IMR-90 (cell line): ENCODE results near the gene TMEM95. TPM values are rescaled to one million over a fixed set of nuclear protein-coding genes. Genes with fewer than 3 reads are reported as not detected.
"Not testable (repeated sequence)": the region's sequence is repeated elsewhere in the genome, so short reads cannot be mapped to it uniquely, and the experiment has no call there.

Experiments
- ATAC-seq: fragments of 200-7000 bp; cut with Tn5 transposase; 2 replicates; pipeline ENCODE4 v1.9.1; 2020; ENCODE audit warnings: low read depth, mild to moderate bottlenecking, moderate library complexity
- BruUV-seq: library from RNA; stranded (reverse); fragments of 400-500 nt; replicated peaks from 2 replicates; lab custom pipeline; 2021; lab: Mats Ljungman, UMichigan
- CTCF ChIA-PET: fragments of 300-600 bp; formaldehyde crosslinking; extraction: SDS; loops from one replicate; lab custom pipeline; 2021; ENCODE audit warnings: antibody characterized with exemption; lab: Yijun Ruan, JAX
- POLR2A ChIA-PET: fragments of 300-600 bp; sonication (Branson Sonifier 250); formaldehyde crosslinking; loops from one replicate; lab custom pipeline; 2022; ENCODE audit warnings: antibody characterized with exemption; ENCODE audit not compliant: unreplicated experiment; lab: Charles Lee
- DNase-seq: peaks from one replicate; pipeline ENCODE4 v3.0.0; 2013
- H2AFZ ChIP-seq: replicated peaks from 2 replicates; pipeline ENCODE3; 2013; ENCODE audit warnings: low read length, mild to moderate bottlenecking; ENCODE audit not compliant: poor library complexity
- H2AK5ac ChIP-seq: 2 replicates; pipeline ENCODE4 v1.6.1; 2013; ENCODE audit warnings: low read depth, low read length, inconsistent platforms
- H2AK9ac ChIP-seq: replicated peaks from 2 replicates; pipeline ENCODE3; 2013; ENCODE audit warnings: mild to moderate bottlenecking, low read depth, low read length, moderate library complexity; ENCODE audit not compliant: poor library complexity
- H2BK120ac ChIP-seq: 2 replicates; pipeline ENCODE4 v1.6.1; 2013; ENCODE audit warnings: low read depth, low read length, inconsistent platforms
- H2BK15ac ChIP-seq: 3 replicates; pipeline ENCODE4 v1.6.1; 2013; ENCODE audit warnings: low read depth, low read length, inconsistent platforms
- H2BK20ac ChIP-seq: 2 replicates; pipeline ENCODE4 v1.6.1; 2013; ENCODE audit warnings: low read depth, mild to moderate bottlenecking, inconsistent platforms, low read length, moderate library complexity
- H2BK5ac ChIP-seq: 2 replicates; pipeline ENCODE4 v1.6.1; 2013; ENCODE audit warnings: mild to moderate bottlenecking, low read depth, low read length, inconsistent platforms; ENCODE audit not compliant: poor library complexity, severe bottlenecking
- H3K14ac ChIP-seq: replicated peaks from 2 replicates; pipeline ENCODE4 v1.6.1; 2013; ENCODE audit warnings: low read depth, low read length, inconsistent platforms
- H3K18ac ChIP-seq: 2 replicates; pipeline ENCODE4 v1.6.1; 2013; ENCODE audit warnings: low read depth, low read length, control low read depth
- H3K23ac ChIP-seq: 2 replicates; pipeline ENCODE4 v1.6.1; 2013; ENCODE audit warnings: low read depth, low read length, inconsistent platforms
- H3K27ac ChIP-seq: 2 replicates; pipeline ENCODE4 v1.5.1; 2013; ENCODE audit warnings: mild to moderate bottlenecking, control low read depth, low read length; ENCODE audit not compliant: insufficient read depth
- H3K27me3 ChIP-seq: 2 replicates; pipeline ENCODE4 v1.6.1; 2013; ENCODE audit warnings: low read length; ENCODE audit not compliant: control insufficient read depth, insufficient read depth
- H3K36me3 ChIP-seq: 2 replicates; pipeline ENCODE4 v1.6.1; 2013; ENCODE audit warnings: low read length, mixed read lengths; ENCODE audit not compliant: control insufficient read depth, insufficient read depth
- H3K4ac ChIP-seq: 2 replicates; pipeline ENCODE4 v1.6.1; 2013; ENCODE audit warnings: low read depth, low read length, inconsistent platforms
- H3K4me1 ChIP-seq: 2 replicates; pipeline ENCODE4 v1.6.1; 2013; ENCODE audit warnings: low read length, mixed read lengths; ENCODE audit not compliant: control insufficient read depth, insufficient read depth
- H3K4me2 ChIP-seq: 2 replicates; pipeline ENCODE4 v1.6.1; 2013; ENCODE audit warnings: low read depth, mild to moderate bottlenecking, control low read depth, low read length, moderate library complexity
- H3K4me3 ChIP-seq: 2 replicates; pipeline ENCODE4 v1.5.1; 2013; ENCODE audit warnings: low read depth, mild to moderate bottlenecking, control low read depth, low read length, moderate library complexity; ENCODE audit not compliant: insufficient read depth
- H3K56ac ChIP-seq: 2 replicates; pipeline ENCODE4 v1.6.1; 2013; ENCODE audit warnings: low read length, inconsistent platforms; ENCODE audit not compliant: insufficient read depth; ENCODE audit errors: extremely low read depth
- H3K79me1 ChIP-seq, 2 experiments: 2 replicates each; pipeline ENCODE4 v1.6.1; 2013; ENCODE audit warnings: low read length in 2 of 2, inconsistent platforms in 1 of 2, low read depth in 1 of 2
- H3K9ac ChIP-seq: 2 replicates; pipeline ENCODE4 v1.6.1; 2013; ENCODE audit warnings: low read depth, low read length, control low read depth
- H3K9me1 ChIP-seq: 2 replicates; pipeline ENCODE4 v1.6.1; 2013; ENCODE audit warnings: low read length, inconsistent platforms; ENCODE audit not compliant: insufficient read depth
- H3K9me3 ChIP-seq: 2 replicates; pipeline ENCODE4 v1.6.1; 2013; ENCODE audit warnings: low read length; ENCODE audit not compliant: control insufficient read depth, insufficient read depth
- H4K20me1 ChIP-seq: 2 replicates; pipeline ENCODE4 v1.6.1; 2013; ENCODE audit warnings: low read length, inconsistent platforms; ENCODE audit not compliant: insufficient read depth
- H4K5ac ChIP-seq: 2 replicates; pipeline ENCODE4 v1.6.1; 2013; ENCODE audit warnings: mild to moderate bottlenecking, low read depth, low read length, control low read depth
- H4K8ac ChIP-seq, 2 experiments: 2 replicates each; pipeline ENCODE4 v1.6.1; 2013; ENCODE audit warnings: low read depth in 2 of 2, low read length in 2 of 2, control low read depth in 1 of 2, inconsistent platforms in 1 of 2
- H4K91ac ChIP-seq: 2 replicates; pipeline ENCODE4 v1.6.1; 2013; ENCODE audit warnings: low read depth, low read length, inconsistent platforms; ENCODE audit not compliant: insufficient read depth
- MXI1 ChIP-seq: IDR thresholded peaks from 2 replicates; pipeline ENCODE4 v1.6.1; 2012; ENCODE audit warnings: low read depth, mild to moderate bottlenecking, low read length, moderate library complexity, borderline replicate concordance
- WGBS, 2 experiments: methylation state at CpG; one replicate each; pipeline versions ENCODE4 v1.1.5 to v1.1.7; 2013; ENCODE audit warnings: missing lambda C conversion rate in 2 of 2; ENCODE audit not compliant: insufficient read length in 1 of 2; ENCODE audit errors: extremely low coverage in 2 of 2; 5-methylcytosine and 5-hydroxymethylcytosine counted together
- dilution Hi-C: fragments of 300-500 bp; cut with HindIII; formaldehyde crosslinking; loops from one replicate; pipeline ENCODE4 v1.14.3; 2018; ENCODE audit warnings: low sequenced_read_pairs; ENCODE audit not compliant: unreplicated experiment
- in situ Hi-C: fragments of 300-500 bp; cut with MboI; formaldehyde crosslinking; loops from 3 replicates; pipeline ENCODE4 v1.14.3; 2019; ENCODE audit warnings: low sequenced_read_pairs, inconsistent platforms, mixed read lengths
- intact Hi-C: fragments of 100-400 bp; cut with micrococcal nuclease; formaldehyde crosslinking; loops from 2 replicates; pipeline ENCODE4 v1.10.0; 2022
- polyA plus RNA-seq, 3 experiments: library from polyadenylated mRNA; depleted of rRNA; stranded (reverse); fragments of >200 nt; gene quantifications; 2 replicates each; pipeline ENCODE4 v1.2.3, GENCODE V29; 2012; ENCODE audit warnings: low replicate concordance in 1 of 3
- total RNA-seq: library from RNA; depleted of rRNA; stranded (reverse); fragments of >200 nt; gene quantifications from 2 replicates; pipeline ENCODE4 v1.2.3, GENCODE V29; 2012

TMEM95 gene
- total and polyA plus RNA-seq, 2 of the 4 experiments (the other 2 are of a cell fraction), result not detected

- no peak overlapping the region for H4K91ac ChIP-seq
- H3K27me3 ChIP-seq, result peaks cover 9% of the 10 kb centered on the region
- H2AK5ac ChIP-seq, result no peak overlapping the region
- intact Hi-C loops (no loop called here), in situ Hi-C loops (loop anchor here (5.0 kb wide), 1 partner anchor 55 kb away; no protein-coding TSS in a partner anchor), dilution Hi-C loops (no loop called here)
- H3K18ac ChIP-seq, result no peak overlapping the region
- TF ChIP-seq MXI1, result no peak
- no peak overlapping the region for H3K23ac ChIP-seq
- CTCF ChIA-PET, result no interaction called here
- H3K79me1 ChIP-seq, result peaks cover 10 to 16% of the 10 kb centered on the region in 2 experiments; a peak in 3 of 4 replicates
- H2AK9ac ChIP-seq, result no peak overlapping the region
- H3K9me3 ChIP-seq, result no peaks in the 10 kb centered on the region
- H3K14ac ChIP-seq, result no peak overlapping the region
- no peaks in the 10 kb centered on the region for H4K20me1 ChIP-seq
- no peak overlapping the region for H4K5ac ChIP-seq
- H2BK15ac ChIP-seq, result no peak overlapping the region
- no peak overlapping the region for H2BK5ac ChIP-seq
- no peak overlapping the region for H3K4ac ChIP-seq
- H2BK120ac ChIP-seq, result no peak overlapping the region
- no TSS peak for BruUV-seq
- POLR2A ChIA-PET, result no interaction called here
- H3K9ac ChIP-seq, result no peak overlapping the region
- no peak overlapping the region for H3K56ac ChIP-seq
- no peak overlapping the region for H2AFZ ChIP-seq
- H3K27ac ChIP-seq, result no peak overlapping the region
- peaks cover 5% of the 10 kb centered on the region; the same call in 1 of the 2 replicates for H3K4me1 ChIP-seq
- no peak overlapping the region for H2BK20ac ChIP-seq
- no peak overlapping the region for H3K4me3 ChIP-seq
- peaks cover 6% of the 10 kb centered on the region; the same call in 1 of the 2 replicates for H3K9me1 ChIP-seq
- H3K4me2 ChIP-seq, result no peak overlapping the region
- no peaks in the 10 kb centered on the region for H3K36me3 ChIP-seq
- H4K8ac ChIP-seq, result no peak overlapping the region
- ATAC-seq (no peak), DNase-seq (no peak)
- WGBS, 2 experiments, result 28% methylated on average over 2 of the region's 7 CpGs; no CpG with 5 or more reads in 1 of the 2 experiments
Observed at GRCh38 chr17:7332111-7332510, 22.8 kb upstream of the TMEM95 start.

- H2AK9ac ChIP-seq, H4K20me1 ChIP-seq, H3K27me3 ChIP-seq, H3K4me3 ChIP-seq, H4K91ac ChIP-seq, CTCF ChIA-PET, H3K14ac ChIP-seq, H3K4me2 ChIP-seq, H3K27ac ChIP-seq, H3K4me1 ChIP-seq, H2BK120ac ChIP-seq, H3K4ac ChIP-seq, H3K56ac ChIP-seq, H2AFZ ChIP-seq, DNase-seq, H2BK5ac ChIP-seq, BruUV-seq, H4K8ac ChIP-seq, H2BK20ac ChIP-seq, H2AK5ac ChIP-seq, H3K9me3 ChIP-seq, dilution Hi-C loops, H3K9ac ChIP-seq, POLR2A ChIA-PET, H3K36me3 ChIP-seq, H3K9me1 ChIP-seq, intact Hi-C loops, H3K18ac ChIP-seq, H2BK15ac ChIP-seq, H4K5ac ChIP-seq, ATAC-seq, H3K23ac ChIP-seq: not testable (repeated sequence)
- 57% methylated on average over 7 of the region's 14 CpGs; no CpG with 5 or more reads in 1 of the 2 experiments for WGBS, 2 experiments
- in situ Hi-C loops, result loop anchor here (5.0 kb wide), 1 partner anchor 55 kb away; no protein-coding TSS in a partner anchor
- peaks cover 10 to 13% of the 10 kb centered on the region in 2 experiments; a peak in 3 of 4 replicates for H3K79me1 ChIP-seq
Observed at GRCh38 chr17:7332600-7333069, 22.3 kb upstream of the TMEM95 start.
